ENCODE data around the gene MOCS1.

DNA sequence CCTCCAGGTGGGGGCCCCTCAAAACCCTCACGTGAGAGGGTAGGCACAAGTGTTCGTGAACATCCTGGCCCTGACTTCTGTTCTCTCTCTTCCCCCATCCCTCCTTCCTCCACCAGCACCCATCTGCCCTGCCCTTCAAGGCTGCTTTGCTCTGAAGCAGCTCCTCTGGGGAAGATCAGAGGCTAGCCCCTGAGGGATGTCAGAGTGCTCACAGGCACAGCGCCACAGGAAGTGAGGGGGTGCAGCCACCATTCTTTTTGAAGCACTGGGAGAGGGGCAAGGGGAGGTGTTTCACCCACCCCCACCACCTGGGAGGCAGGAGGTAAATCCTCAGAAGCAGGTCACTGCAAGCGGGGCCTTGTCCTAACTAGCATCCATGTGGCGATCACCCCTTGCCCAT is 11.4 kb downstream of the MOCS1 start:
- TF ChIP-seq POLR2A (IDR thresholded peaks at IDR 0.05) = no peak
- TF ChIP-seq CTCF (IDR thresholded peaks at IDR 0.05) = no peak
